ENCODE measurements around the gene CRYBG3. TPM values are rescaled to one million over a fixed set of nuclear protein-coding genes. Genes with fewer than 3 reads are reported as not detected.

Gene CRYBG3
- total and polyA plus RNA-seq, 9 donors: 5.8 to 16.1 (median 13.0) TPM

DNA sequence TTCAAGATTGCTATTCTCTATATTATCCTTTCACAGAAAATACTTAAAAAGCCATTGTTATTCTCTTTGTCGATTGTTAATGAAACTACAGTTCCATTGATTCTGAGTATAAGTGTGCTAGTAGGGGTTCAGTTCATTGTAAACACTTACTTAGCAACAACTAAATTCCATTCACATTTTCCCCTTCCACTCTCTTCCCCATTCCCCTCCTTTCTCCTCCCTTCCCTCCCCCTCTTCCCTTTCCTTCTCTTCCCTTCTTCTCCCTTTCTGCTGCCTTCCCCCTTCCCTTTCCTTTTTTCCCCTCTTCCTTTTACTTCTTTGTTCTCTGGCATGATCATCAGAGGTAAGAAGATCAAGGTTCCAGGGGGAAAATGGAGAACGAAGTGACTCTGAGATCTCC lies 171.7 kb downstream of the CRYBG3 start:
- no peak for DNase-seq
- no peak overlapping the region for H3K27ac ChIP-seq
- no peaks in the 10 kb centered on the region for H3K9me3 ChIP-seq
- no peaks in the 10 kb centered on the region for H3K4me1 ChIP-seq (ENCODE audit: insufficient read depth)
- TF ChIP-seq, protein P1, sequence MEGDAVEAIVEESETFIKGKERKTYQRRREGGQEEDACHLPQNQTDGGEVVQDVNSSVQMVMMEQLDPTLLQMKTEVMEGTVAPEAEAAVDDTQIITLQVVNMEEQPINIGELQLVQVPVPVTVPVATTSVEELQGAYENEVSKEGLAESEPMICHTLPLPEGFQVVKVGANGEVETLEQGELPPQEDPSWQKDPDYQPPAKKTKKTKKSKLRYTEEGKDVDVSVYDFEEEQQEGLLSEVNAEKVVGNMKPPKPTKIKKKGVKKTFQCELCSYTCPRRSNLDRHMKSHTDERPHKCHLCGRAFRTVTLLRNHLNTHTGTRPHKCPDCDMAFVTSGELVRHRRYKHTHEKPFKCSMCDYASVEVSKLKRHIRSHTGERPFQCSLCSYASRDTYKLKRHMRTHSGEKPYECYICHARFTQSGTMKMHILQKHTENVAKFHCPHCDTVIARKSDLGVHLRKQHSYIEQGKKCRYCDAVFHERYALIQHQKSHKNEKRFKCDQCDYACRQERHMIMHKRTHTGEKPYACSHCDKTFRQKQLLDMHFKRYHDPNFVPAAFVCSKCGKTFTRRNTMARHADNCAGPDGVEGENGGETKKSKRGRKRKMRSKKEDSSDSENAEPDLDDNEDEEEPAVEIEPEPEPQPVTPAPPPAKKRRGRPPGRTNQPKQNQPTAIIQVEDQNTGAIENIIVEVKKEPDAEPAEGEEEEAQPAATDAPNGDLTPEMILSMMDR (IDR thresholded peaks at IDR 0.05): no peak
- no peaks in the 10 kb centered on the region for H3K27me3 ChIP-seq
- no peaks in the 10 kb centered on the region for H3K36me3 ChIP-seq
- H3K4me3 ChIP-seq: no peak overlapping the region
- WGBS, 3 donors: 74 to 79% (median 77%) methylated on average over 2 of the region's 2 CpGs
- intact Hi-C loops (cut with DNase I): no loop called here

DNA sequence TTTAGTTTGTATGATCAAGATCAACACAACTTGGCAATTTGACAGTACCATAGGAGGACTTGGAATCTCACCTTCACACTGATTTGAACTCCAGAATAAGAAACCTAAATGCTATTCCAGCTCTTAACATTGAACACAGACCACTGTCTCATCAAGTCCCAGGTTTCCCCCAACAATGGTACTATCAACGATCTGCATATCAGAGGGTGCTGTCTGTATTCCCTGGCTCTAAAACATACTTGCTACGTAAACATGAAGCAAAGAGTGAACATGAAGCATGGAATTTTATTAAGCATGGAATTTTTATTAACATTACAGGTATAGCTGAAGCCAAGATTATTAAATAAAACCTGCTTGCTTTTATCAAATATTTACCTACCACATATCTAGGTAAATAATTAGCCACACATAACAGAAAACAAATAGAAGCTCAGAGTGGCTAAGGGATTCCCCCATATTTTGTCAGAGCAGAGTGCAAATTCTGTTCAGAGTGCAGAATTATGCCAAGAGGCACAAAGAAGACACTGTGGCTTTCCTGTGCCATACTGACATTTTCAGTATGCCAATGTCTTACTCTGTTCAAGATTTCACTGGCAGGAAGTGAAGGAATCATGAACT lies 172.6 kb downstream of the CRYBG3 start:
- Histone ChIP-seq H3K36me3 (no peaks in the 10 kb centered on the region), H3K27me3 (no peaks in the 10 kb centered on the region), H3K4me3 (no peak overlapping the region), H3K4me1 (ENCODE audit: insufficient read depth) (no peaks in the 10 kb centered on the region), H3K27ac (no peak overlapping the region), H3K9me3 (no peaks in the 10 kb centered on the region)
- WGBS, 3 donors: 84 to 88% (median 87%) methylated on average over 2 of the region's 2 CpGs
- intact Hi-C loops (cut with DNase I): no loop called here
- DNase-seq: no peak
- TF ChIP-seq EP300 (IDR thresholded peaks at IDR 0.05): no peak
- TF ChIP-seq, protein P1 (IDR thresholded peaks at IDR 0.05): no peak
- no peak for TF ChIP-seq POLR2A (IDR thresholded peaks at IDR 0.05)

Other genes with a start within 250 kb of the CRYBG3 start
- 10 to 100 TPM in 1 of 7 donors, 1 to 10 TPM in 6; 5.4 to 11.9 (median 7.1) TPM for gene ARL6, start 57.3 kb upstream of the CRYBG3 start, total RNA-seq
- gene ARL6, start 57.3 kb upstream of the CRYBG3 start, polyA plus RNA-seq: 1 to 10 TPM; 2.6 to 5.5 TPM
- 10 to 100 TPM; 12.6 to 36.7 (median 23.0) TPM for gene RIOX2, start 150.4 kb downstream of the CRYBG3 start, total RNA-seq
- gene RIOX2, start 150.4 kb downstream of the CRYBG3 start, polyA plus RNA-seq: 10 to 100 TPM; 10.3 to 21.2 TPM
- gene GABRR3, start 213.3 kb downstream of the CRYBG3 start, total RNA-seq: not detected
- gene GABRR3, start 213.3 kb downstream of the CRYBG3 start, polyA plus RNA-seq: not detected

Measured in ovary (tissue), 9 donors.